ENCODE measurements around the gene GAL3ST2.

GRCh38 chr2:241763551-241764274, 12.9 kb upstream of the GAL3ST2 start:
- TF ChIP-seq CTCF (conservative IDR thresholded peaks at IDR 0.05) (no peak), ZFX (IDR thresholded peaks at IDR 0.05) (no peak)

Data from C4-2B (cell line).